ENCODE measurements around the gene GOLGA8B. TPM values are rescaled to one million over a fixed set of nuclear protein-coding genes. Genes with fewer than 3 reads are reported as not detected.

GOLGA8B gene
- total RNA-seq, 6 donors from 2014 or later, result 29.8 to 788 (median 115) TPM

DNA sequence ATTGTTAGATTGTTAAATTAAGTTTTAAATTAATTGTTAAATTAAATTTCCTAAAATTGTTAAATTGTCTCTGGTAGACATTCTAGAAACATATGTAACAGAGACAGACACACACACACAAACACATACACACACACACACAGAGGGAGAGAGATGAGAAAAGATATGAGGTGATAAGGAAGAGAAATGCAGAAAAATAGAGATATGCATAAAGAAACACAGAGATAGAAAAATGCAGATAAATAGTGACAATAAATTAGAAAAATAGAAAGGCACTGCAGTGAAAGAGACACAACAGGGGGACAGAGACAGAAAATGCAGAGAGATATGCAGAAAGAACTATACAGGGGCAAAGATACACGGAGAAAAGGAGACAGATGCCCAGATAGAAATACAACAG lies 25.1 kb upstream of the GOLGA8B start:
- WGBS, 2 donors, result 75 to 95% methylated on average over 1 of the region's 1 CpG

DNA sequence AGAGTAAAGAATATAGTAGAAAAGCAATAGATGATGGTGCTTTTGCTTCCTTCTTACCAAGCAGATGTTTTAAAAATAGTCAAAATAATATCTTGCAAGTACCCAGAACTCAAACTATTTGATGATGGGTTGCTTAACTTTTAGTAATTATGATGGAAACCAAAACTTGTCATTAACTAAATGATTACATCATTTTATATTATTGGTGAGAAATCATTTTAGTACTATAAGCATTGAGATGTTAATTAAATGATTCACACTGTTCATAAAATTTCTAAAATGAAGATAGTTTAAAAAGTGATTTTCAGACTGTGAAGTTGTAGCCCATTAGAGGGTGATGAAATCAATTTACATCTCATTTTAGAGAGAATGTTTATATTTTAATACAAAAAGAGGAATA lies 24.4 kb upstream of the GOLGA8B start:
- no peaks in the 10 kb centered on the region for H3K36me3 ChIP-seq
- H3K27ac ChIP-seq, result no peak overlapping the region
- no peaks in the 10 kb centered on the region for H3K9me3 ChIP-seq
- H3K4me3 ChIP-seq, result no peak overlapping the region
- DNase-seq (no peak), ATAC-seq (ENCODE audit: low FRiP score in 2 of 2) (no peak)
- TF ChIP-seq, protein P1, sequence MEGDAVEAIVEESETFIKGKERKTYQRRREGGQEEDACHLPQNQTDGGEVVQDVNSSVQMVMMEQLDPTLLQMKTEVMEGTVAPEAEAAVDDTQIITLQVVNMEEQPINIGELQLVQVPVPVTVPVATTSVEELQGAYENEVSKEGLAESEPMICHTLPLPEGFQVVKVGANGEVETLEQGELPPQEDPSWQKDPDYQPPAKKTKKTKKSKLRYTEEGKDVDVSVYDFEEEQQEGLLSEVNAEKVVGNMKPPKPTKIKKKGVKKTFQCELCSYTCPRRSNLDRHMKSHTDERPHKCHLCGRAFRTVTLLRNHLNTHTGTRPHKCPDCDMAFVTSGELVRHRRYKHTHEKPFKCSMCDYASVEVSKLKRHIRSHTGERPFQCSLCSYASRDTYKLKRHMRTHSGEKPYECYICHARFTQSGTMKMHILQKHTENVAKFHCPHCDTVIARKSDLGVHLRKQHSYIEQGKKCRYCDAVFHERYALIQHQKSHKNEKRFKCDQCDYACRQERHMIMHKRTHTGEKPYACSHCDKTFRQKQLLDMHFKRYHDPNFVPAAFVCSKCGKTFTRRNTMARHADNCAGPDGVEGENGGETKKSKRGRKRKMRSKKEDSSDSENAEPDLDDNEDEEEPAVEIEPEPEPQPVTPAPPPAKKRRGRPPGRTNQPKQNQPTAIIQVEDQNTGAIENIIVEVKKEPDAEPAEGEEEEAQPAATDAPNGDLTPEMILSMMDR (IDR thresholded peaks at IDR 0.05), result no peak
- TF ChIP-seq POLR2A (IDR thresholded peaks at IDR 0.05), result no peak
- TF ChIP-seq POLR2AphosphoS5 (IDR thresholded peaks at IDR 0.05), result no peak
- no peak for TF ChIP-seq EP300 (IDR thresholded peaks at IDR 0.05)
- H3K27me3 ChIP-seq, result no peaks in the 10 kb centered on the region
- no peaks in the 10 kb centered on the region for H3K4me1 ChIP-seq

More for the DNA sequence above, 25.1 kb upstream of the GOLGA8B start:
- no peaks in the 10 kb centered on the region for H3K36me3 ChIP-seq
- no peaks in the 10 kb centered on the region for H3K4me1 ChIP-seq
- no peak for ATAC-seq (ENCODE audit: low FRiP score in 2 of 2)
- no peaks in the 10 kb centered on the region for H3K27me3 ChIP-seq
- no peaks in the 10 kb centered on the region for H3K9me3 ChIP-seq
- no peak for DNase-seq
- TF ChIP-seq POLR2A (IDR thresholded peaks at IDR 0.05) (no peak), EP300 (IDR thresholded peaks at IDR 0.05) (no peak), POLR2AphosphoS5 (IDR thresholded peaks at IDR 0.05) (no peak)
- TF ChIP-seq, protein P1 (IDR thresholded peaks at IDR 0.05), result no peak
- H3K27ac ChIP-seq, result no peak overlapping the region
- no peak overlapping the region for H3K4me3 ChIP-seq

DNA sequence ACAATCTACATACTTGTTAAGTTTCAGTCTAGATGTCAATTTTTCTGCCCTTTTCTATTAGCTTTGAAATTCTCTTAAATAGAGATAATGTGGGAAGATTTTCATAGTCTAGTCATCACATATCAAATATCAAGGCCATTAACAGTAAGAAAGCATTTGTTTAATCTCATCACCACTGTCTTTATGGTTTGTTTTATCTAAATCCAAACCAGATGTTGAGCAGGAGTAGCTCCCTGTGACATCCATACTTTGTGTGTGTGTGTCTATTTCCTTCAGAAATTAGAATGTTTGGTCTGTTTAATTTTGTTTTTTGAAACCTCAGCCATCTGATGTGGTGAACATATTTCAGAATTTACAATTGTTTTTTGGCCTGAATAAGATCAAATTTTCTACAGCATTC lies 23.1 kb upstream of the GOLGA8B start:
- Histone ChIP-seq H3K4me3 (no peak overlapping the region), H3K9me3 (no peaks in the 10 kb centered on the region), H3K4me1 (no peaks in the 10 kb centered on the region), H3K36me3 (no peaks in the 10 kb centered on the region), H3K27me3 (no peaks in the 10 kb centered on the region), H3K27ac (no peak overlapping the region)
- DNase-seq (no peak), ATAC-seq (ENCODE audit: low FRiP score in 2 of 2) (no peak)
- TF ChIP-seq POLR2A (IDR thresholded peaks at IDR 0.05) (no peak), POLR2AphosphoS5 (IDR thresholded peaks at IDR 0.05) (no peak), EP300 (IDR thresholded peaks at IDR 0.05) (no peak)
- TF ChIP-seq, protein P1 (IDR thresholded peaks at IDR 0.05), result no peak

DNA sequence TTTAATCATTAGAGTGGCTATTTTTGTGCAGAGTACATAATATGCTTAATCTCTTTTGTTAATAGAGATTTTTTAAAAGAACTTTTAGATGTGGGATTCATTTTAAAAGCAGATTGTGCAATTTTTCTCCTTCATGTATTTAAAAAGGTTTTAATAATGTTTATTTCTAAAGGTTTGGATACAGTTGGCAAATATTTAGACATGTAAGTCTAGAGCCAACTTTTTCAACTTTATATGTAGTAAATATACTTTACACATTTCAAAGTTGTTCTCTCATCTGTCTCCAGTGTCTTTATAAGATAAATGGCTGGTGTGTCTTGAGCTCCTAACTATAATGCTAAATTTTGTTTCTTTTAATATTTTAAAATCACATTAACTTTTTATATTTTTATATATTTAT lies 22.7 kb upstream of the GOLGA8B start:
- no peaks in the 10 kb centered on the region for H3K9me3 ChIP-seq
- H3K27me3 ChIP-seq, result no peaks in the 10 kb centered on the region
- no peaks in the 10 kb centered on the region for H3K36me3 ChIP-seq
- no peaks in the 10 kb centered on the region for H3K4me1 ChIP-seq
- TF ChIP-seq POLR2AphosphoS5 (IDR thresholded peaks at IDR 0.05), result no peak
- no peak overlapping the region for H3K4me3 ChIP-seq
- H3K27ac ChIP-seq, result no peak overlapping the region
- ATAC-seq (ENCODE audit: low FRiP score in 2 of 2), result no peak
- no peak for DNase-seq

DNA sequence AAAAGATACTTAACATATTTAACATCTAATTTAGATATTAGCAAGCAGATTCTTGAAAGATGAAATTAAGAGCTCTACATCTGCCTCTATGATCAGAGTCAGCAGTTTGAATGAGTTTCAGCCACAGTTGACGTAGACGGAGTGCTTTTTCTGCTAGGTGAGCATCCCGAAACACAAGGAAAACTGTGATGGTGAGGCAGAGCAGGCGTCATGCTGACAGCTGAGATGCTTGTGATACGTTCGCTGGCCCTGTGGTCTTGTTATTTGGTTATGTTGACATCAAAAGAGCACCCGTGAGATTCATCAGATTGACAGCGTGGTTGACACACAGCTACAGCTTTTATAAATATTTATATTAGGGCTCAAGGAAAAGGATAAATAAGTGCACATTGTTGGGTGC lies 19.6 kb upstream of the GOLGA8B start:
- Histone ChIP-seq H3K36me3 (no peaks in the 10 kb centered on the region), H3K27ac (no peak overlapping the region), H3K4me1 (no peaks in the 10 kb centered on the region), H3K9me3 (no peaks in the 10 kb centered on the region), H3K4me3 (no peak overlapping the region), H3K27me3 (no peaks in the 10 kb centered on the region)
- DNase-seq (no peak), ATAC-seq (ENCODE audit: low FRiP score in 2 of 2) (no peak)
- TF ChIP-seq EP300 (IDR thresholded peaks at IDR 0.05) (no peak), POLR2AphosphoS5 (IDR thresholded peaks at IDR 0.05) (no peak), POLR2A (IDR thresholded peaks at IDR 0.05) (no peak)
- TF ChIP-seq, protein P1 (IDR thresholded peaks at IDR 0.05), result no peak
- 35 to 36% methylated on average over 8 of the region's 8 CpGs for WGBS, 2 donors
